Skeletal muscle cell (primary cell): Measurements from ENCODE around the gene STX17.
"Not testable (repeated sequence)": the region's sequence is repeated elsewhere in the genome, so short reads cannot be mapped to it uniquely, and the experiment has no call there.

Experiments
- DNase-seq: peaks from one replicate; pipeline ENCODE4 v3.0.0-alpha.2; 2010; ENCODE audit warnings: low read depth
- H3K4me3 ChIP-seq: 2 replicates; pipeline ENCODE4 v1.5.1; 2011; ENCODE audit warnings: low read depth, mild to moderate bottlenecking, control low read depth, low read length, moderate library complexity

The STX17 gene

GRCh38 chr9:99962680-99963261 lies 56.3 kb downstream of the STX17 start:
- no peak for DNase-seq
- H3K4me3 ChIP-seq, result no peak overlapping the region

- no peak overlapping the region for H3K4me3 ChIP-seq
- peak; percentile 5 for DNase-seq
These were observed 57.9 kb downstream of the STX17 start for GRCh38 chr9:99964336-99964735.

GRCh38 chr9:99966001-99966400 lies 59.5 kb downstream of the STX17 start:
- no peak overlapping the region for H3K4me3 ChIP-seq
- no peak for DNase-seq

- no peak overlapping the region for H3K4me3 ChIP-seq
- no peak for DNase-seq
These were observed 60.3 kb downstream of the STX17 start for GRCh38 chr9:99966716-99967115.

GRCh38 chr9:99967457-99967856 lies 61.0 kb downstream of the STX17 start:
- DNase-seq, result no peak
- H3K4me3 ChIP-seq, result no peak overlapping the region

GRCh38 chr9:99970481-99970880 lies 64.0 kb downstream of the STX17 start:
- DNase-seq, result no peak

DNA sequence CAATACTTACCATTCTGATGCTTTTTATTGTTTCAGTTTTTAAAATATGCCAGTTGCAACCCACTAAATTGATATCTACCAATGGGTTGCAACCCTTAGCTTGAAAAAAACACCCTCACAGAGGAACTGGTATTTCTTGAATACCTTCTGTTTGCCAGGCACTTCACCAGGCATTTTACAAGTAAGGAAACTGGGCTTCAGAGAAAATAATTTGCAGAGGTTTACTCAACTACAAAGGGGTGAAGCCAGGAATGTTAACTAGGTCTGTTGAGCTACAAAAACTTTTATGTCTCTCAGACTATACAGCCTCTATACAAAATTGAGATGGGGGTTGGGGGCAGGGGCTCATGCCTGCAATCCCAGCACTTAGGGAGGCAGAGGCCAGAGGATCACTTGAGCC lies 65.0 kb downstream of the STX17 start:
- no peak for DNase-seq
- H3K4me3 ChIP-seq, result no peak overlapping the region

More at GRCh38 chr9:99970481-99970880, 64.0 kb downstream of the STX17 start:
- no peak overlapping the region for H3K4me3 ChIP-seq

- no peak overlapping the region for H3K4me3 ChIP-seq
- DNase-seq, result no peak
These were observed 67.0 kb downstream of the STX17 start for GRCh38 chr9:99973455-99973854.

GRCh38 chr9:99977033-99977792 lies 70.8 kb downstream of the STX17 start:
- H3K4me3 ChIP-seq, result no peak overlapping the region
- DNase-seq, result no peak

GRCh38 chr9:99978221-99978620 lies 71.8 kb downstream of the STX17 start:
- no peak overlapping the region for H3K4me3 ChIP-seq
- DNase-seq, result no peak

DNA sequence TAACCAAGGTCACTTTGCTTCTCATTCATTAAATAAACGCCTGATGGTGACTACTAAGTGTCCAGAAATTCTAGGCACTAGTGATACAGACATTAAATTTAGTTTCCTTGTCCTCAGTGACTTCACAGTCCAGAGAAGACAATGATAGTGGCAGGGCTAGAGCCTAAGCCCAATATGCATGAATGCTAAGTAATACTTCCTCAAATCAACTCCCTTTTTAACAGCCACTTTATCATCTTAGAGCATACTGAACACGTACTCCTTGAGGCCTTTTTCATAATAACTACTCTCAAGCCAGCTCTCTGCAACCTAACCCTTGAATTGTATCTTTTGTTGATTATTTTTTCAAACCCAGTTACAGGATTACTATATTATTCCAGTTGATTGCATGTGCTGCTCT lies 74.1 kb downstream of the STX17 start:
- no peak for DNase-seq
- H3K4me3 ChIP-seq, result no peak overlapping the region

DNA sequence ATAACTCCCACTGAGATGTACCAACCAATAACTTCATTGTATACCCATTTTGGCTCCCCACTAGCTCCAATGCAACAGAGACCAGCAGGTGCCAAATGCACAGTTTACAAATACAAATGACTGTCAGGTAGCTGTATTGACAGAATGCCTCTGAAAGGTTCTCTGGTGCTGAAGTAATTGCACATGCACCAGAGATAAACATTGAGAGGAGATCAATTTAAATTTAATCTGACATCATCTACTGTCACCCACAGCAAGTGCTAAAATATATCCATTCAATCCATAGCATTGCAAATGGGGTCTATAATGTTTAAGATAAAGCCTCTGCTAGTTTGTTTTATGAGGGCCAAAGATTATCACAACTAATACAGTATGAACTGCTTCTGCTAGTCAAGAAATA lies 80.2 kb downstream of the STX17 start:
- DNase-seq, result no peak
- H3K4me3 ChIP-seq, result no peak overlapping the region

- not testable (repeated sequence) for H3K4me3 ChIP-seq, DNase-seq
These were observed 84.1 kb downstream of the STX17 start for GRCh38 chr9:99990508-99990907.

DNA sequence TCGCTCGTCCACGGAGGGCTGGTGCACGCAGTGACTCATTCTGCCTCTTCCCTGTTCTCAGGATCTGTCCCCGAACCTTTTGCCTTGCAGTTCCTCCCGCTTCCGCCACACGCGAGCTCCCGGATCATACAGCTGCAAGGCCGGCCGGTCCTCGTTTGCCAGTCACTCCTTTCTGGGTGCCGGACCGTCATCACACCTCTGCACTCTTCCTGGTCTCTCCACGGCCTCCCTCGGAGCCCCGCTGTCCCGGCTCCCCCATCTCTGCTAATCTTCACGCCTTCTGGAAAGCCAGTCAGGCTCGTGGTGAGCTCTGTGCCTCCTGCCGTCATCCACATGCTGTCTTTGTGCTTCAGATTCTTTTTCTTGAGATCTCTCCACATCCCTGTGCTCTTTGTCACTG lies 91.8 kb downstream of the STX17 start:
- no peak overlapping the region for H3K4me3 ChIP-seq
- no peak for DNase-seq

DNA sequence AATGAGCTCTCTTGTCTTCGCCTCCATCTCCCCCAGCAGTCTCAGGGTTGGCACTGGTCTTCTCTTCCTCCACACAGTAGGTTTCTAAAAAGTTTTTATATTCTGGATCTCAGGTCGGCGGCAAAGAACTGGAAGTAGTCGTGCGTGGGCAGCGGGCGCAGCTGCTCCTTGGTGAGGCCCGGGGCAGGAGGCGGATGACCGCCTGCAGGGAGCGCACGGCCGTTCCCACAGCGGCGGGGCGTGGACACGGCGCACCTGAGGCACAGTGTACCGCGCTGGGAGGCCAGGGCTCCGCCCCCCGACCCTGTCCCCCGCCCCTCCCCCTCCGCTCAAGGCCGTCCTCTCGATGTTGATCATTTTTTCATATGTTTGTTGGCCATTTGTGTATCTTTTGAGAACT lies 92.4 kb downstream of the STX17 start:
- H3K4me3 ChIP-seq, result no peak overlapping the region
- DNase-seq, result no peak

- no peak for DNase-seq
- no peak overlapping the region for H3K4me3 ChIP-seq
These were observed 93.3 kb downstream of the STX17 start for GRCh38 chr9:99999797-100000196.

DNA sequence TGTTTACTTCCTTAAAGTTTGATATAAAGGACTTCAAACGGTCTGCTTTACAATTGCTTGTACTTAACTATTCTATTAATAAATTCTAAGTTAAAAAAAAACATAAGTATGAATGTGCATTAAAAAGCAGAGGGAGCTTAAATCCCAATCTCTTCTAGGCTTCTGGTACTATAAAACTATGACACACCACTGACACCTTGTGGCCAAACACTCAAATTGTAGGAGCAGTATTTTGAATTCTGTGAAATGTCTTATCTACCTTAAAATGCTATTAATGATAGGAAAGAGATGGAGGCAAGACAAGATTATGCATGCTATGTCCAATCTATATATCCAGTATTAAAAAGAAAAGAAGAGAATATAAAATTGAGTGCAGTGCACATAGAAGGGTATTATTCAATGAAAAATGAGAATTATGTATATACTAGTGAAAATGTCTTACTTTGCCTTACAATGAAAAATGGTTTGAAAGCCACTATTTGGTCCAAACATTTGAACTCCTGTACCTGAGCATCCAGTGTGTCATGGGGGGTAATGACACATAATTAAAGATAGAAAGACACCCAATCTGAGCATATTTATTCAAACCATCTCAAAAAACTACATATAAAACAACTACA lies 104.7 kb downstream of the STX17 start:
- H3K4me3 ChIP-seq, result no peak overlapping the region
- peak; percentile 4 for DNase-seq

DNA sequence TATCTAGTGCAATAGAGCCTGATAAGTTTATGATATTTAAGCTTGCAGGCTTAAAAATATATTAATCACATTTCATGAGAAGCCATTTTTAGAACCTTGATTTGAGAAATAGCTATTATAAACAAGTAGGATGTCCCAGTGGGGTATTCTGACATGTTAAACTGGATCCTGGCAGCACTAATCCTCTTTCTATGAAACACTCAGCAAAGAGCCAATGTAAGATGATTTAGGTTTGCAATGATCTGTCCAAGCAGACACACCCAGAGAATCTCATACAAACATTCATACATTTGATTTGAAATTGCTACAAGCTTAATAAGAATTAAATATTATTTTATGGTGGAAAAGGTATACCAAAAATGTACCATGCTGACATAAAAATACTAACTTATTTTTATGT lies 105.8 kb downstream of the STX17 start:
- no peak overlapping the region for H3K4me3 ChIP-seq
- DNase-seq, result no peak

DNA sequence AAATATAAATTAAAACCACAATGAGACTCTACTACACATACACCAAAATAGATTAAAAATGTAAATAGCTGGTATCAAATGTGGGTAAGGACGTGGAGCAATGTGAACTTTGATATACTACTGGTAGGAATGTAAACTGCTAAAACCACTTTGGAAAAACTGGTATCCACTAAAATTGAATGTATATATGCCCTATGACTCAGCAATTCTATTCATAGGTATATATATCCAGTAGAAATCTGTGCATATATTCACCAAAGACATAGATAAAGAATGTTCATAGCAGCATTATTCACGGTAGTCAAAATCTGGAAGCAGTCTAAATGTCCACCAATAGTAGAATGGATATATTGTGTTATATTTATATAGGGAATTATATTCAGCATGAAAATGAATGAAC lies 107.1 kb downstream of the STX17 start:
- H3K4me3 ChIP-seq, result no peak overlapping the region
- no peak for DNase-seq

DNA sequence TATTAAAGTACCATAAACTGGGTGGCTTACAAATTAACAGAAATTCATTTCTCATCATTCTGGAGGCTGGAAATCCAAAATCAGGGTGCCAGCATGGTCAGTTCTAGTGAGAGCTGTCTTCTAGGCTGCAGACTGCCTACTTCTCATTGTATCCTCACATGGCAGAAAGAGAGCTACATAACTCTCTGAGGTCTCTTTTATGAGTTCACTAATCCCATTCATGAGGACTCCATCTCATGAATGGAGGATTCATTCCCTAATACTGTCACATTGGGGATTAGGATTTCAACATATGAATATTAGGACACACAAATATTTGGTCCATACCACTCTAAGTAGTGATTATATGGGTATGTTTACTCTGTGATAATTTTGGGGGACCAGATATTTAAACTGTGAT lies 108.4 kb downstream of the STX17 start:
- no peak for DNase-seq
- H3K4me3 ChIP-seq, result no peak overlapping the region

- H3K4me3 ChIP-seq, result no peak overlapping the region
- DNase-seq, result no peak
These were observed 113.1 kb downstream of the STX17 start for GRCh38 chr9:100019541-100019940.
